Stomach (tissue), 9 donors: ENCODE measurements around the gene UMOD. TPM values are rescaled to one million over a fixed set of nuclear protein-coding genes. Genes with fewer than 3 reads are reported as not detected.

Experiments
- DNase-seq, 2 donors: peaks; one replicate each; pipeline versions ENCODE4 v3.0.0 to v3.0.0-alpha.2; 2013 to 2019
- H3K27ac ChIP-seq, 5 donors: fragments of 200-600 bp in 4 of 5; sonication (generic) in 4 of 5; one replicate each; pipeline ENCODE4 v1.5.1; 2013 to 2019; ENCODE audit warnings: mild to moderate bottlenecking in 1 of 5, moderate library complexity in 1 of 5
- H3K27me3 ChIP-seq, 3 donors: fragments of 200-600 bp; sonication (generic); one replicate each; pipeline ENCODE4 v1.5.1; 2017 to 2019; ENCODE audit warnings: mixed run types in 1 of 3
- H3K36me3 ChIP-seq, 4 donors: fragments of 200-600 bp; sonication (generic); 1 replicate in 3 of 4; 2 replicates in 1 of 4; pipeline ENCODE4 v1.5.1; 2016 to 2019
- H3K4me1 ChIP-seq, 4 donors: fragments of 200-600 bp; sonication (generic); one replicate each; pipeline ENCODE4 v1.5.1; 2016 to 2019
- H3K4me3 ChIP-seq, 4 donors: fragments of 200-600 bp; sonication (generic) in 3 of 4; one replicate each; pipeline ENCODE4 v1.5.1; 2016 to 2019; ENCODE audit warnings: mild to moderate bottlenecking in 1 of 4
- H3K9me3 ChIP-seq, 4 donors: fragments of 200-600 bp; sonication (generic); one replicate each; pipeline ENCODE4 v1.5.1; 2016 to 2019
- CTCF ChIP-seq, 7 experiments: fragments of 450-650 bp in 4 of 7; fragments of 200-600 bp in 3 of 7; sonication (generic) in 3 of 7; IDR thresholded peaks; one replicate each; pipeline ENCODE4 v1.5.1; 2016 to 2019; ENCODE audit warnings: antibody characterized with exemption in 7 of 7, control low read depth in 2 of 7, mild to moderate bottlenecking in 1 of 7
- EP300 ChIP-seq: sonication (generic); formaldehyde crosslinking; IDR thresholded peaks from one replicate; pipeline ENCODE4 v1.6.1; 2017; ENCODE audit warnings: antibody characterized with exemption
- POLR2A ChIP-seq, 4 donors: fragments of 450-650 bp; IDR thresholded peaks; one replicate each; pipeline ENCODE4 v1.6.1; 2016; ENCODE audit warnings: antibody characterized with exemption in 4 of 4, control low read depth in 2 of 4, mild to moderate bottlenecking in 1 of 4, moderate library complexity in 1 of 4
- POLR2AphosphoS5 ChIP-seq, 3 donors: sonication (generic); formaldehyde crosslinking; IDR thresholded peaks; one replicate each; pipeline ENCODE4 v1.6.1; 2016; ENCODE audit warnings: antibody characterized with exemption in 3 of 3
- WGBS, 5 donors: extraction: QIAGEN DNeasy Blood & Tissue Kit in 3 of 5; methylation state at CpG; one replicate each; pipeline versions ENCODE4 v1.1.5 to v1.1.7; 2013 to 2018; 5-methylcytosine and 5-hydroxymethylcytosine counted together
- intact Hi-C: fragments of 100-400 bp; cut with DNase I; formaldehyde crosslinking; loops from one replicate; pipeline ENCODE4 v1.15.1; 2023; ENCODE audit warnings: low total_unique reads
- polyA plus RNA-seq, 3 donors: library from polyadenylated mRNA; stranded (reverse); fragments of 200-250 nt; gene quantifications; one replicate each; pipeline ENCODE4 v1.2.3, GENCODE V29; 2013
- total RNA-seq, 5 donors: library from RNA; depleted of rRNA; stranded (reverse); fragments of >200 nt; gene quantifications; one replicate each; pipeline versions ENCODE4 v1.1.0 to v1.2.3, GENCODE V29; 2014 to 2016
- donor health status: healthy with polysubstance abuse.
- donor health status: Bipolar disorder and iron deficiency.
- donor health status: healthy.

UMOD gene
- total and polyA plus RNA-seq, 8 donors = 0.25 to 3.0 (median 0.53) TPM; not detected in 3

GRCh38 chr16:20311548-20311947 is 41.0 kb downstream of the UMOD start:
- Histone ChIP-seq H3K4me3 (no peak overlapping the region), H3K4me1 (no peaks in the 10 kb centered on the region), H3K9me3 (no peaks in the 10 kb centered on the region), H3K36me3 (no peaks in the 10 kb centered on the region), H3K27ac (no peak overlapping the region), H3K27me3 (no peaks in the 10 kb centered on the region)
- 44 to 73% (median 65%) methylated on average over 2 of the region's 2 CpGs for WGBS, 5 donors
- TF ChIP-seq EP300 (no peak), POLR2A (IDR thresholded peaks at IDR 0.05) (no peak), CTCF (IDR thresholded peaks at IDR 0.05) (no peak), POLR2AphosphoS5 (IDR thresholded peaks at IDR 0.05) (no peak)
- no peak for DNase-seq
- intact Hi-C loops = no loop called here

- WGBS, 5 donors = 85 to 89% (median 87%) methylated on average over 11 of the region's 11 CpGs
- intact Hi-C loops = no loop called here
- H3K4me1 ChIP-seq = no peaks in the 10 kb centered on the region
- TF ChIP-seq POLR2A (IDR thresholded peaks at IDR 0.05) = no peak
- no peak for TF ChIP-seq CTCF (IDR thresholded peaks at IDR 0.05)
- no peak for TF ChIP-seq EP300
- TF ChIP-seq POLR2AphosphoS5 (IDR thresholded peaks at IDR 0.05) = no peak
- H3K4me3 ChIP-seq = no peak overlapping the region
- H3K27ac ChIP-seq = no peak overlapping the region
- no peak for DNase-seq
- H3K9me3 ChIP-seq = no peaks in the 10 kb centered on the region
- H3K27me3 ChIP-seq = no peaks in the 10 kb centered on the region
- H3K36me3 ChIP-seq = no peaks in the 10 kb centered on the region
Observed at GRCh38 chr16:20310421-20311395, 41.8 kb downstream of the UMOD start.

- H3K27ac ChIP-seq = no peak overlapping the region
- no peaks in the 10 kb centered on the region for H3K36me3 ChIP-seq
- TF ChIP-seq POLR2AphosphoS5 (IDR thresholded peaks at IDR 0.05) (no peak), POLR2A (IDR thresholded peaks at IDR 0.05) (no peak), CTCF (IDR thresholded peaks at IDR 0.05) (no peak), EP300 (no peak)
- H3K9me3 ChIP-seq = no peaks in the 10 kb centered on the region
- no peak for DNase-seq
- 63 to 80% (median 67%) methylated on average over 6 of the region's 6 CpGs for WGBS, 5 donors
- H3K4me1 ChIP-seq = no peaks in the 10 kb centered on the region
- intact Hi-C loops = no loop called here
- no peaks in the 10 kb centered on the region for H3K27me3 ChIP-seq
- no peak overlapping the region for H3K4me3 ChIP-seq
Observed at GRCh38 chr16:20309786-20310185, 42.7 kb downstream of the UMOD start.

GRCh38 chr16:20308801-20309590 is 43.5 kb downstream of the UMOD start:
- H3K4me1 ChIP-seq = no peaks in the 10 kb centered on the region
- no peaks in the 10 kb centered on the region for H3K27me3 ChIP-seq
- H3K27ac ChIP-seq = no peak overlapping the region
- H3K4me3 ChIP-seq = no peak overlapping the region
- intact Hi-C loops = no loop called here
- 69 to 77% (median 74%) methylated on average over 4 of the region's 4 CpGs for WGBS, 5 donors
- no peak for TF ChIP-seq POLR2A (IDR thresholded peaks at IDR 0.05)
- TF ChIP-seq CTCF (IDR thresholded peaks at IDR 0.05) = no peak
- TF ChIP-seq POLR2AphosphoS5 (IDR thresholded peaks at IDR 0.05) = no peak
- TF ChIP-seq EP300 = no peak
- no peaks in the 10 kb centered on the region for H3K9me3 ChIP-seq
- no peaks in the 10 kb centered on the region for H3K36me3 ChIP-seq
- no peak for DNase-seq
